Body of pancreas (tissue), 4 donors: Measurements from ENCODE around the gene OTUD7B.

Source experiments
- CTCF ChIP-seq, 7 experiments: fragments of 450-650 bp in 4 of 7; fragments of 200-600 bp in 3 of 7; sonication (generic) in 3 of 7; IDR thresholded peaks; one replicate each; pipeline ENCODE4 v1.5.1; 2016 to 2019; ENCODE audit warnings: antibody characterized with exemption in 7 of 7
- POLR2A ChIP-seq, 3 donors: fragments of 450-650 bp; IDR thresholded peaks; one replicate each; pipeline ENCODE4 v1.6.1; 2016; ENCODE audit warnings: antibody characterized with exemption in 3 of 3, mild to moderate bottlenecking in 2 of 3

GRCh38 chr1:149993764-149994163 lies 16.8 kb downstream of the OTUD7B start:
- no peak for TF ChIP-seq CTCF (IDR thresholded peaks at IDR 0.05)
- no peak for TF ChIP-seq POLR2A (IDR thresholded peaks at IDR 0.05)
